Measurements from ENCODE around the gene HSD17B12. TPM values are rescaled to one million over a fixed set of nuclear protein-coding genes. Genes with fewer than 3 reads are reported as not detected.

HSD17B12 gene
- total and polyA plus RNA-seq, 2 of the 8 experiments (the other 6 are each of a cell fraction or from before 2014, with no cell fraction given), result 46.0 to 121 TPM

DNA sequence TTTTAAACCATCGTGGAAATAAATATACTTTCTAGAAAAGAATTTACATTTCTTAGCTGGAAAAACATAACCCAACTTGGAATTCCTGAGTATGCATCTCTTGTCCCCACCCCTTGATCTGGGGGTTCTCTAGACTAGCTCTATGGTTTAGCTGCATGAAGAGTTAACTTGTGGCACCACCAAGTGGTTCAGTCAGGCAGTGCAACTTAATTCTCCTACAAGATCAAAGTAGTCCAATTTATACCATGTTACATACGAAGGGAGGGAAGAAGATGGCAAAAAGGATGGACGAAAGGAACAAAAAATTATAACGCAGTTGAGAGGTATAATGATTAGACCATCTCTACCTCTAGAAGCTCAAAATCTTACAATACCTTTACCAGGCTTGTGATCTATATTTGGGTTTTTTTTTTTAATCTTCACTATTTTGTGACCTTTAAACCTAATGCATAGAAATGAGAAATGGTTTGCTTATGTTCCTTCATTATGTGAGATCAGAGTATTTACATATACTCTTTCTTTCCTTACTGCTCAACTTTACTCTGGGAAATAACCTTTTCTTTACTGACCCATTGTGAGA is 171.6 kb downstream of the HSD17B12 start:
- no peak overlapping the region for H4K91ac ChIP-seq (replicated peaks; ENCODE audit: insufficient read length, low read length)
- CTCF ChIA-PET (ENCODE audit: partially characterized antibody), result interaction anchor here (0.6 to 5.5 kb wide), 40 partner anchors 10 to 352 kb away, joined by 3 to 50 read pairs (median 4); no protein-coding TSS in a partner anchor
- FAIRE-seq, result peak; percentile 94
- no peak overlapping the region for H2BK120ac ChIP-seq (replicated peaks; ENCODE audit: low read depth, low read length)
- H3K79me1 ChIP-seq (ENCODE audit: low read depth, low read length), result no peaks in the 10 kb centered on the region
- no peak overlapping the region for H2BK12ac ChIP-seq (ENCODE audit: low read depth, low read length)
- no peaks in the 10 kb centered on the region for H3K79me2 ChIP-seq (ENCODE audit: control insufficient read depth in 1 of 2, insufficient read depth in 2 of 2, low read length in 2 of 2)
- H3K27ac ChIP-seq (ENCODE audit: low read depth, low read length), result no peak overlapping the region
- H2AFZ ChIP-seq (ENCODE audit: low read length), result no peak overlapping the region
- WGBS, 2 experiments (ENCODE audit: extremely low coverage in 1 of 2, insufficient coverage in 1 of 2, insufficient read length in 1 of 2, insufficient replicate concordance in 2 of 2, low coverage in 1 of 2, low lambda C conversion rate in 2 of 2, missing lambda C conversion rate in 1 of 2), result 41% methylated on average over 4 of the region's 4 CpGs; no CpG with 5 or more reads in 1 of the 2 experiments
- H3K23ac ChIP-seq (ENCODE audit: insufficient read length), result no peak overlapping the region
- no peak overlapping the region for H3K56ac ChIP-seq (replicated peaks; ENCODE audit: insufficient read length, low read depth, low read length)
- DNase-seq (ENCODE audit: low read depth in 1 of 2, low spot score in 2 of 2), result peak; percentile 34 to 79
- H4K8ac ChIP-seq (ENCODE audit: extremely low read depth, insufficient read depth, low read length), result no peak overlapping the region
- no peak overlapping the region for H4K5ac ChIP-seq (ENCODE audit: insufficient read length, low read depth, low read length)
- H4K20me1 ChIP-seq (replicated peaks in 1 of 2; ENCODE audit: control insufficient read depth in 1 of 2, insufficient read depth in 2 of 2, low read length in 2 of 2), result peaks cover 0 to 3% of the 10 kb centered on the region in 2 experiments
- H2BK5ac ChIP-seq (ENCODE audit: low read depth, low read length), result no peak overlapping the region
- no peak overlapping the region for H3K4me2 ChIP-seq (ENCODE audit: insufficient read depth in 1 of 2, low read depth in 2 of 2, low read length in 2 of 2)
- H3K4me1 ChIP-seq (replicated peaks in 1 of 4; ENCODE audit: control insufficient read depth in 3 of 4, insufficient read depth in 4 of 4, low read length in 3 of 4), result peaks cover 0 to 5% (median 1%) of the 10 kb centered on the region in 4 experiments; a peak in 1 of 7 replicates
- H3K4me3 ChIP-seq (ENCODE audit: extremely low read depth in 1 of 4, insufficient read depth in 2 of 4, low read depth in 3 of 4, low read length in 4 of 4), result no peak overlapping the region
- H2AK5ac ChIP-seq (ENCODE audit: low read depth, low read length), result no peak overlapping the region
- no peak overlapping the region for H3K4ac ChIP-seq (replicated peaks; ENCODE audit: insufficient read length, low read depth, low read length)
- no peaks in the 10 kb centered on the region for H3K27me3 ChIP-seq (replicated peaks in 1 of 4; ENCODE audit: control insufficient read depth in 3 of 4, extremely low read depth in 1 of 4, insufficient read depth in 3 of 4, low read length in 3 of 4)
- H3K18ac ChIP-seq (ENCODE audit: extremely low read depth, low read length), result no peak overlapping the region
- no peaks in the 10 kb centered on the region for H3K23me2 ChIP-seq (ENCODE audit: low read depth, low read length)
- H3K9me3 ChIP-seq (ENCODE audit: insufficient read depth in 2 of 2, low read depth in 1 of 2, low read length in 1 of 2), result no peaks in the 10 kb centered on the region
- POLR2A ChIA-PET (ENCODE audit: partially characterized antibody), result no interaction called here
- TF ChIP-seq, protein P1, sequence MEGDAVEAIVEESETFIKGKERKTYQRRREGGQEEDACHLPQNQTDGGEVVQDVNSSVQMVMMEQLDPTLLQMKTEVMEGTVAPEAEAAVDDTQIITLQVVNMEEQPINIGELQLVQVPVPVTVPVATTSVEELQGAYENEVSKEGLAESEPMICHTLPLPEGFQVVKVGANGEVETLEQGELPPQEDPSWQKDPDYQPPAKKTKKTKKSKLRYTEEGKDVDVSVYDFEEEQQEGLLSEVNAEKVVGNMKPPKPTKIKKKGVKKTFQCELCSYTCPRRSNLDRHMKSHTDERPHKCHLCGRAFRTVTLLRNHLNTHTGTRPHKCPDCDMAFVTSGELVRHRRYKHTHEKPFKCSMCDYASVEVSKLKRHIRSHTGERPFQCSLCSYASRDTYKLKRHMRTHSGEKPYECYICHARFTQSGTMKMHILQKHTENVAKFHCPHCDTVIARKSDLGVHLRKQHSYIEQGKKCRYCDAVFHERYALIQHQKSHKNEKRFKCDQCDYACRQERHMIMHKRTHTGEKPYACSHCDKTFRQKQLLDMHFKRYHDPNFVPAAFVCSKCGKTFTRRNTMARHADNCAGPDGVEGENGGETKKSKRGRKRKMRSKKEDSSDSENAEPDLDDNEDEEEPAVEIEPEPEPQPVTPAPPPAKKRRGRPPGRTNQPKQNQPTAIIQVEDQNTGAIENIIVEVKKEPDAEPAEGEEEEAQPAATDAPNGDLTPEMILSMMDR (IDR thresholded peaks at IDR 0.05; ENCODE audit: control extremely low read depth in 1 of 3, insufficient read depth in 1 of 3, low read depth in 1 of 3, low read length in 3 of 3), result peak in 2 of 3 experiments; percentile 71 to 83; a peak in 3 of 4 replicates
- TF ChIP-seq CREB1 (IDR thresholded peaks at IDR 0.05), result no peak
- peak; percentile 91 for TF ChIP-seq RAD21 (IDR thresholded peaks at IDR 0.05 in 1 of 2, conservative IDR thresholded peaks at IDR 0.05 in 1 of 2; ENCODE audit: low read depth in 2 of 2, low read length in 2 of 2)
- no peak overlapping the region for H3K14ac ChIP-seq (ENCODE audit: insufficient read length)
- H2BK15ac ChIP-seq (ENCODE audit: low read length), result no peak overlapping the region
- peaks cover 2 to 16% (median 4%) of the 10 kb centered on the region in 4 experiments; a peak in 3 of 8 replicates for H3K36me3 ChIP-seq (ENCODE audit: control insufficient read depth in 2 of 4, insufficient read depth in 4 of 4, low read length in 3 of 4)
- no peak overlapping the region for H3K9ac ChIP-seq (replicated peaks in 1 of 4; ENCODE audit: extremely low read depth in 1 of 4, low read depth in 3 of 4, low read length in 3 of 4)
- no peak overlapping the region for H2BK20ac ChIP-seq (ENCODE audit: low read length)

Data from H1 (cell line).